GM12878 (cell line): ENCODE data around the gene MAFF. TPM values are rescaled to one million over a fixed set of nuclear protein-coding genes. Genes with fewer than 3 reads are reported as not detected.

ENCODE experiments used
- CEBPB ChIP-seq, 2 experiments: fragments of 150-350 bp in 1 of 2; IDR thresholded peaks; 2 replicates each; pipeline ENCODE4 v1.6.1; 2012 to 2014; ENCODE audit warnings: low read depth in 2 of 2, low read length in 2 of 2, borderline replicate concordance in 1 of 2, inconsistent platforms in 1 of 2
- CHD2 ChIP-seq: IDR thresholded peaks from 2 replicates; pipeline ENCODE4 v1.6.1; 2011; ENCODE audit warnings: low read depth, low read length, improper control_type of control experiment, borderline replicate concordance
- ELK1 ChIP-seq: IDR thresholded peaks from 2 replicates; pipeline ENCODE4 v1.6.1; 2012; ENCODE audit warnings: low read depth, low read length, improper control_type of control experiment
- ESRRA ChIP-seq: IDR thresholded peaks from 2 replicates; pipeline ENCODE4 v1.6.1; 2012; ENCODE audit warnings: mild to moderate bottlenecking, low read length, improper control_type of control experiment
- MLLT1 ChIP-seq: fragments of 450-650 bp; IDR thresholded peaks from 2 replicates; pipeline ENCODE4 v1.6.1; 2016; ENCODE audit warnings: mild to moderate bottlenecking
- RFX5 ChIP-seq: IDR thresholded peaks from 2 replicates; pipeline ENCODE4 v1.6.1; 2011; ENCODE audit warnings: low read depth, low read length, improper control_type of control experiment
- YY1 ChIP-seq: IDR thresholded peaks from 2 replicates; pipeline ENCODE4 v1.6.1; 2011; ENCODE audit warnings: low read depth, mild to moderate bottlenecking, low read length
- ZBED1 ChIP-seq: IDR thresholded peaks from 2 replicates; pipeline ENCODE4 v1.6.1; 2016; ENCODE audit warnings: borderline replicate concordance
- polyA plus RNA-seq, 11 experiments: library from polyadenylated mRNA; depleted of rRNA in 4 of 11; unstranded in 6 of 11; stranded (reverse) in 5 of 11; fragments of >200 nt; fragmentation: Nextera tagmentation in 4 of 11; fragmentation: Illumina TruSeq in 1 of 11; extraction: Ambion mirVana in 4 of 11; extraction: Trizol in 1 of 11; gene quantifications; 1 replicate in 1 of 11; 2 replicates in 10 of 11; pipeline versions ENCODE4 v1.2.1 to v1.2.3, GENCODE V29; 2011 to 2016; ENCODE audit warnings: inconsistent platforms in 2 of 11, missing spikeins in 2 of 11, low read depth in 1 of 11
- total RNA-seq, 4 experiments: library from RNA; depleted of rRNA in 3 of 4; stranded (reverse); fragments of >200 nt in 3 of 4; fragmentation: Illumina TruSeq in 1 of 4; extraction: Trizol in 1 of 4; gene quantifications; 2 replicates each; pipeline versions ENCODE4 v1.2.1 to v1.2.3, GENCODE V29; 2013 to 2021

The MAFF gene
- total and polyA plus RNA-seq, 10 of the 15 experiments (the other 5 are each of a cell fraction or from before 2014, with no cell fraction given), result 0.22 to 2.3 (median 0.81) TPM; not detected in 1

- TF ChIP-seq MLLT1, result no peak
- no peak for TF ChIP-seq ZBED1
- no peak for TF ChIP-seq CEBPB (IDR thresholded peaks at IDR 0.05; ENCODE audit: borderline replicate concordance in 1 of 2, low read depth in 2 of 2, low read length in 2 of 2)
- TF ChIP-seq CHD2, result no peak
- no peak for TF ChIP-seq ESRRA
- no peak for TF ChIP-seq YY1
- no peak for TF ChIP-seq ELK1
- TF ChIP-seq RFX5, result no peak
Observed at GRCh38 chr22:38171927-38172831, 29.6 kb upstream of the MAFF start (continued).
